GM21515 (cell line): Measurements from ENCODE around the gene ANKRD31.
"Not testable (repeated sequence)": the region's sequence is repeated elsewhere in the genome, so short reads cannot be mapped to it uniquely, and the experiment has no call there.

Experiments
- ATAC-seq: cut with Tn5 transposase; IDR thresholded peaks from one replicate; pipeline ENCODE4 v1.9.1; 2021; ENCODE audit not compliant: unreplicated experiment

ANKRD31 gene

DNA sequence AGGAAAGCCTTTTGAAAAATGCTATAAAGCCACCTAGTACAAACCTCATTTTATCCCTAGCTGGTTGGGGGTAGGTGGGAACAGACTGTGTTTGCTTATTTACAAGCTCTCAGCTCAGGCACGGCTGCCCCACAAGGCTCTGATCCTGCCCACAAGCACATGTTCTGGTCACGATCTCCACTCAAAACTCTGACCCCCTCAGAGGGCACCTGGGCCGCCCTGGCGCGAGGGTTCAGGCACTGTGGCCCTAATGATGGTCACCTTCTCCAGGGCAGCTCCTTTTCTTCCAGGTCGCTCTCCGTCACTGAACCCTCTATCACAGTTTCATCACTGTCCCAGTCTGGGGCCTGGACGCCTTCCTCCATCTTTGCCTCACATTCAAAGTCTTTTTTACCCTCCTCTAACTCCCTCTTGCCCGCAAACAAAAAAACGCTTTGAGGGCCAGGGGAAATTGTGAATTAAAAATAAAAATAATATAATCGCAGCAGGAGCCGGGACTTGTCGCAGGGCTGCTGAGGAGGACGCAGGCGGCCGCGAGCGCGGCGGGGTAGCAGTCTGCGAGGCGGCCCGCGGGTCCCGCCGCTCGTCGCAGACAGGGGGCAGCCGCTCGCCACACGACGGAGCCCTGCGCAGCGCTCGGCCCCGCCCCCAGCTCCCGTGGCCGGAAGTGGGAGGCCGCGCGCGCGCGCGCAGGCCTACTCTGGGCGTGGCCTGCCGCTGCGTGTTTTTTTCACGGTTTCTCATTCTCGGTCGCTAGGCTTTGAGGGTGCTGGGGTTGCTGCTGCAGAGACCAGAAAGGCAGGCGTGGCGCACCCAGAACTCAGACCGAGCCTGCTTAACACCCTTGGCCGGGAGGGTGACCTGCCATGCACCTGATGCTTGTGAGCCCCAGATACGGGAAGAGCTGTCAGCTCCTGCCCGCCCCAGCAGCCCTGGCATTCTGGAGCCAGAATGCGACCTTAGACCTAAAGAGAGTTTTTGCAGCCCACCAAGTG is at the start of gene ANKRD31:
ANKRD31 (minus strand) TSS at position 557 of the 995 bp plus-strand sequence; CDS start at position 365, 192 bp downstream.
- peak; percentile 99 for ATAC-seq

- no peak for ATAC-seq
Observed at GRCh38 chr5:75286211-75286773, 49.6 kb upstream of the ANKRD31 start.

DNA sequence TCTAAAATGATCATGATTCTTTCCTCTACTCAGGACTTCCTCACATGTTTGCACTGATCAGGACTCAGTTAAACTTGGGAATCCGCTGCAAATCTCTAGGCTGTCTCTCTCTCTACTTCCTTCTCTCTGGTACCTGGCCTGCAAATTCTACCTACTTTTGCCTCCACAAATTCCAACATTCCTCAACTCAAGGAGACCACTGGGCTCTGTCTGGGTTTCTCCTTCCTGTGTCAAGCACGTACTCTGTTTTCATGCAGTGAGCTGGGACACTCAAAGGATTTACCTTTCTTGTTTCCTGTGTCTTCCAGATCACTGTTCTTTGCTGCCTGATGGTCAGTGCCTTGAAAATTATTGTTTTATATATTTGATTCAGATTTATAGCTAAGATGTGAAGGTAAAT is 45.9 kb upstream of the ANKRD31 start:
- no peak for ATAC-seq

GRCh38 chr5:75281716-75282465 is 45.2 kb upstream of the ANKRD31 start:
- no peak for ATAC-seq

GRCh38 chr5:75279321-75279720 is 42.6 kb upstream of the ANKRD31 start:
- ATAC-seq = no peak

DNA sequence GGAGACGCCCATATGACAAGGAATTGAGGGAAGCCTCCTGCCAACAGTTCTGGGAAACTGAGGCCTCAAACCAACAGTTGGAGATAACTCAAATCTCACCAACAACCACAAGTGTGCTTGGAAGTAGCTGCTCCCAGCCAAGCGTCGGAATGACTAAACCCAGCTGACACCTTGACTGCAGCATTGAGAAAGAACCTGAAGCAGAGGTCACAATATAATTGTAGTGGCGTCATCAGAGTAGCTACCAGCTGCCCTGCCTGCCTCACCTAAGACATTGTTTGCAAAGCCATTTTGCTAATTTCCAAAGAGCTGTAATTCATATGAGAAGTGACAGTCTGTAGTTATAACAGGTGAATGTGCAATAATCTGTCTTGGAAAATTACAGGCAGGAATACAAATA is 40.8 kb upstream of the ANKRD31 start:
- no peak for ATAC-seq

DNA sequence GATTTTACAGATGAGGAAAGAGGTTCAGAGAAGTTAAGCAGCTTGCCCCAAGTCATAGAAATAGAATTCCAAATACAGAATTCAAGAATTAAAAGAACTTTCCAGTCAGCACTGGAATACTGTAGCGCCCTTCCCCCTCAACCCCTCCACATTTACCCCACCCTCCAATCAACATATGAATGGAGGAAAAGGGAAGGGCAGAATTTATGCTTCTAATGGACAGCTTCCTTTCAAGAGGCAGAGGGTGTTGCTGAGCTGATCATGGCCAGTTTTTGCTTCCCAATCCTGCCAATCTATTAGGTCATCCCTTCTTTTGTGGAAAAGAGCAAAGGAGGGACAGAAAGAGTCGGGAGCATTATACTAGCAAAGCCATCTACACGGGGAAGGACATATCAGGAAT is 39.1 kb upstream of the ANKRD31 start:
- no peak for ATAC-seq

- ATAC-seq = no peak
Observed at GRCh38 chr5:75275147-75275546, 38.5 kb upstream of the ANKRD31 start.

DNA sequence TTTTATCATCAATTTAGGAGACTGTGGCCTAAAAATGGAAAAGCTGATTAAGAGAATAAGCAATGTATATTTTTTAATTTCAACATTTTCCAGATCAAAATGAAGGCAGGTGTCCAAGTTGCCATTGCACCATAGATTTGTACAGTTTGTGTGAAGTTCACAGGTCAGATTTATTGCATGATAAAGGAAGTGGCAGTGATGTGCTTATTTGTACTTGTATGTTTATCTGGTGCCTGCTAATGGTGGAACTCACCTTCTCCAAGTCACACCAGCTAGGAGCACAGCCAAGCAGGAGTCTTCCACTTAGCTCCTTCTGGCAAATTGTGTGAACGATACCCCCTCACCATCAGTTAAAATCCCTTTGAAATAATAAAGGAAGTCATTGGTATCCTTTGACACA is 37.8 kb upstream of the ANKRD31 start:
- no peak for ATAC-seq

DNA sequence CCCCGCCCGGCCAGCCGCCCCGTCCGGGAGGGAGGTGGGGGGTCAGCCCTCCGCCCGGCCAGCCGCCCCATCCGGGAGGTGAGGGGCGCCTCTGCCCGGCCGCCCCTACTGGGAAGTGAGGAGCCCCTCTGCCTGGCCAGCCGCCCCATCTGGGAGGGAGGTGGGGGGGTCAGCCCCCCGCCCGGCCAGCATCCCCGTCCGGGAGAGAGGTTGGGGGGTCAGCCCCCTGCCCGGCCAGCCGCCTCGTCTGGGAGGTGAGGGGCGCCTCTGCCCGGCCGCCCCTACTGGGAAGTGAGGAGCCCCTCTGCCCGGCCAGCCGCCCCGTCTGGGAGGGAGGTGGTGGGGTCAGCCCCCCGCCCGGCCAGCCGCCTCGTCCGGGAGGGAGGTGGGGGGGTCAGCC is 33.9 kb upstream of the ANKRD31 start:
- ATAC-seq = not testable (repeated sequence)

GRCh38 chr5:75265731-75266130 is 29.1 kb upstream of the ANKRD31 start:
- no peak for ATAC-seq

- no peak for ATAC-seq
Observed at GRCh38 chr5:75262271-75262670, 25.6 kb upstream of the ANKRD31 start.

DNA sequence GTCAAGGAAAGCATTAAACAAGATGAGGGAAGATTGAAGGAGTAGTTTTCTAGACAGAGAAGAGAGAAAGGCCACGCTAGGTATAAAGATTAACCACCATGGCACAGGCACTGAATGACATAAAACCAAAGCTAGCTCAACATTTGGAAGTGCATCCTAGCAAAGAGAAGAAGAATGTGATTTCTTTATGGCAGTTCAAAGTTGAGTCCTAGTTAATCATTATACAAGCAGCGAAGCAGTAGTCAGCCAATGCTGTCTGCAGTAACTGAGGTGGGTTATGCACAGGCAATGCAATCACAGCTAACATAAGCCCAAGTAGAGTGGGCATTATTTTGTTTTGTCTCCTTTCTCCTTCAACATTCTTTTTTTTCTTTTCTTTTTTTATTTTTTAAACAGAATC is 24.0 kb upstream of the ANKRD31 start:
- ATAC-seq = no peak

DNA sequence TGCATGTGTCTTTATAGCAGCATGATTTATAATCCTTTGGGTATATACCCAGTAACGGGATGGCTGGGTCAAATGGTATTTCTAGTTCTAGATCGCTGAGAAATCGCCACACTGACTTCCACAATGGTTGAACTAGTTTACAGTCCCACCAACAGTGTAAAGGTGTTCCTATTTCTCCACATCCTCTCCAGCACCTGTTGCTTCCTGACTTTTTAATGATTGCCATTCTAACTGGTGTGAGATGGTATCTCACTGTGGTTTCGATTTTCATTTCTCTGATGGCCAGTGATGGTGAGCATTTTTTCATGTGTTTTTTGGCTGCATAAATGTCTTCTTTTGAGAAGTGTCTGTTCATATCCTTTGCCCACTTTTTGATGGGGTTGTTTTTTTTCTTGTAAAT is 13.8 kb upstream of the ANKRD31 start:
- ATAC-seq = not testable (repeated sequence)

DNA sequence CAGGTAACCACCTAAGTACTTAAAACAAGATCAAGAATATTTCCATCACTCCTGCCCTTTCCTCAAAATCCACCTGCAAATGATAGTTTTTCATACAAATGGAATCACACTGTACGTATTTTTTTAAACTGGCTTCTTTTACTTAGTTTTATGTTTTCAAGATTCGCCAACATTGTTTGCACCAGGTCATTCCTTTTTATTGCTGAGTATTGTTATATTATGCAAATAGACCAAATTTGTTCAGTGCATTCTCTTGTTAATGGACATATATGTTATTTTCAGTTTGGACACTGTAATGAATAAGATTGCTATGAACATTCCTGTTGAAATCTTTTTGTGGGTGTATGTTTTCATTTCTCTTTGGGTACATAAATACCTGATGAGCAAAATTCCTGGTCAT is 8.3 kb upstream of the ANKRD31 start:
- ATAC-seq = no peak

DNA sequence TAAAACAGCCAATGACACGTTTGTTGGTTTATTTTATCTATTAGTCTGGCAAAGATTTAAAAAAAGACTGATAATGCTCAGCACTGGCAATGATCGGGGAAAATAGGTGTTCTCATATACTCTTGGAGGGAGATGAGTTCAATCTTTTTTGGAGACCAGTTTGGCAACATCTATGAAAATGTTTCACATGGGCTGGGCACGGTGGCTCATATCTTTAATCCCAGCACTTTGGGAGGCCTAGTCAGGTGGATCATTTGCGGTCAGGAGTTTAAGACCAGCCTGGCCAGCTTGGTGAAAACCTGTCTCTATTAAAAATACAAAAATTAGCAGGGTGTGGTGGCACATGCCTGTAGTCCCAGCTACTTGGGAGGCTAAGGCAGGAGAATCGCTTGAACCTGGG is 6.8 kb upstream of the ANKRD31 start:
- no peak for ATAC-seq

GRCh38 chr5:75243100-75243499 is 6.4 kb upstream of the ANKRD31 start:
- no peak for ATAC-seq

GRCh38 chr5:75242067-75242466 is 5.4 kb upstream of the ANKRD31 start:
- no peak for ATAC-seq

DNA sequence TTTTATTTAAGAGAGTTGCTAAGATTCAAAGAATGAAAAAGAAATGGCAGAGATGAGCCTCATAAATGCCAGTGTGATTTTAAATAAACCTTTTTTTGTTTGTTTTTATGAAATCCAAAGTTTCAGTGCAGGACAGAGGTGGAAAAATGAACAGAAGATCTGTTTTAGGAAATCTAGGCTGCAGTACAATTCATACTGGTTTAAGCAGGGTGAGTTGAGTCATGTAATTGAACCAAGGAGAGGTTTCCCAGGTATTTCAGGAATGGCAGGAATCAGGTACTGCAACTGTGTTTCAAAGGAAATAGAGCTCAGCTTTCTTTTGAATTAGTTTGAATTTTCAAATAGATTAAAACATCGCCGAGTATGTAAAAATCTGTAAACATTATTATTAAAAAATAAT is 3.0 kb upstream of the ANKRD31 start:
- ATAC-seq = no peak

- no peak for ATAC-seq
Observed at GRCh38 chr5:75235711-75236110, 967 bp downstream of the ANKRD31 start.

GRCh38 chr5:75234251-75234650 is 2.4 kb downstream of the ANKRD31 start:
- no peak for ATAC-seq

GRCh38 chr5:75226916-75227315 is 9.8 kb downstream of the ANKRD31 start:
- no peak for ATAC-seq
